Stomach (tissue), 9 donors: ENCODE results near the gene DNAJC8. TPM values are rescaled to one million over a fixed set of nuclear protein-coding genes. Genes with fewer than 3 reads are reported as not detected.

ENCODE experiments used
- DNase-seq, 2 donors: peaks; one replicate each; pipeline versions ENCODE4 v3.0.0 to v3.0.0-alpha.2; 2013 to 2019
- H3K27ac ChIP-seq, 5 donors: fragments of 200-600 bp in 4 of 5; sonication (generic) in 4 of 5; one replicate each; pipeline ENCODE4 v1.5.1; 2013 to 2019; ENCODE audit warnings: mild to moderate bottlenecking in 1 of 5, moderate library complexity in 1 of 5
- H3K27me3 ChIP-seq, 3 donors: fragments of 200-600 bp; sonication (generic); one replicate each; pipeline ENCODE4 v1.5.1; 2017 to 2019; ENCODE audit warnings: mixed run types in 1 of 3
- H3K36me3 ChIP-seq, 4 donors: fragments of 200-600 bp; sonication (generic); 1 replicate in 3 of 4; 2 replicates in 1 of 4; pipeline ENCODE4 v1.5.1; 2016 to 2019
- H3K4me1 ChIP-seq, 4 donors: fragments of 200-600 bp; sonication (generic); one replicate each; pipeline ENCODE4 v1.5.1; 2016 to 2019
- H3K4me3 ChIP-seq, 4 donors: fragments of 200-600 bp; sonication (generic) in 3 of 4; one replicate each; pipeline ENCODE4 v1.5.1; 2016 to 2019; ENCODE audit warnings: mild to moderate bottlenecking in 1 of 4
- H3K9me3 ChIP-seq, 4 donors: fragments of 200-600 bp; sonication (generic); one replicate each; pipeline ENCODE4 v1.5.1; 2016 to 2019
- CTCF ChIP-seq, 7 experiments: fragments of 450-650 bp in 4 of 7; fragments of 200-600 bp in 3 of 7; sonication (generic) in 3 of 7; IDR thresholded peaks; one replicate each; pipeline ENCODE4 v1.5.1; 2016 to 2019; ENCODE audit warnings: antibody characterized with exemption in 7 of 7, control low read depth in 2 of 7, mild to moderate bottlenecking in 1 of 7
- EP300 ChIP-seq: sonication (generic); formaldehyde crosslinking; IDR thresholded peaks from one replicate; pipeline ENCODE4 v1.6.1; 2017; ENCODE audit warnings: antibody characterized with exemption
- POLR2A ChIP-seq, 4 donors: fragments of 450-650 bp; IDR thresholded peaks; one replicate each; pipeline ENCODE4 v1.6.1; 2016; ENCODE audit warnings: antibody characterized with exemption in 4 of 4, control low read depth in 2 of 4, mild to moderate bottlenecking in 1 of 4, moderate library complexity in 1 of 4
- POLR2AphosphoS5 ChIP-seq, 3 donors: sonication (generic); formaldehyde crosslinking; IDR thresholded peaks; one replicate each; pipeline ENCODE4 v1.6.1; 2016; ENCODE audit warnings: antibody characterized with exemption in 3 of 3
- WGBS, 5 donors: extraction: QIAGEN DNeasy Blood & Tissue Kit in 3 of 5; methylation state at CpG; one replicate each; pipeline versions ENCODE4 v1.1.5 to v1.1.7; 2013 to 2018; 5-methylcytosine and 5-hydroxymethylcytosine counted together
- intact Hi-C: fragments of 100-400 bp; cut with DNase I; formaldehyde crosslinking; loops from one replicate; pipeline ENCODE4 v1.15.1; 2023; ENCODE audit warnings: low total_unique reads
- polyA plus RNA-seq, 3 donors: library from polyadenylated mRNA; stranded (reverse); fragments of 200-250 nt; gene quantifications; one replicate each; pipeline ENCODE4 v1.2.3, GENCODE V29; 2013
- total RNA-seq, 5 donors: library from RNA; depleted of rRNA; stranded (reverse); fragments of >200 nt; gene quantifications; one replicate each; pipeline versions ENCODE4 v1.1.0 to v1.2.3, GENCODE V29; 2014 to 2016
- donor health status: healthy with polysubstance abuse.
- donor health status: Bipolar disorder and iron deficiency.
- donor health status: healthy.

DNAJC8 gene
- total and polyA plus RNA-seq, 8 donors: 38.4 to 111 (median 74.4) TPM

- Histone ChIP-seq H3K27me3 (no peaks in the 10 kb centered on the region), H3K4me3 (no peak overlapping the region), H3K4me1 (peaks cover 13 to 62% (median 41%) of the 10 kb centered on the region in 4 donors), H3K36me3 (peaks cover 0 to 16% (median 10%) of the 10 kb centered on the region in 4 donors), H3K27ac (no peak overlapping the region), H3K9me3 (no peaks in the 10 kb centered on the region)
- TF ChIP-seq POLR2AphosphoS5 (IDR thresholded peaks at IDR 0.05) (no peak), CTCF (IDR thresholded peaks at IDR 0.05) (no peak), EP300 (no peak), POLR2A (IDR thresholded peaks at IDR 0.05) (no peak)
- intact Hi-C loops: loop anchor here (10.0 kb wide), 1 partner anchor 59 kb away; the partner anchor contains the start of gene MED18
- 88 to 93% (median 92%) methylated on average over 8 of the region's 8 CpGs for WGBS, 5 donors
- no peak for DNase-seq
Measured at GRCh38 chr1:28265577-28265976, 32.7 kb upstream of the DNAJC8 start.

GRCh38 chr1:28264897-28265296, 32.1 kb upstream of the DNAJC8 start:
- intact Hi-C loops: loop anchor here (10.0 kb wide), 1 partner anchor 60 kb away; the partner anchor contains the start of gene MED18
- no peak for DNase-seq

GRCh38 chr1:28260803-28261174, 28.0 kb upstream of the DNAJC8 start:
- Histone ChIP-seq H3K27ac (peak overlapping the region in 4 of 5 donors; percentile 89 to 96 (median 92)), H3K4me1 (peaks cover 14 to 60% (median 47%) of the 10 kb centered on the region in 4 donors), H3K27me3 (no peaks in the 10 kb centered on the region), H3K4me3 (peak overlapping the region; percentile 84 to 99 (median 92)), H3K36me3 (no peaks in the 10 kb centered on the region), H3K9me3 (no peaks in the 10 kb centered on the region)
- intact Hi-C loops: loop anchor here (10.0 kb wide), 1 partner anchor 64 kb away; the partner anchor contains the start of gene MED18
- 44 to 54% (median 48%) methylated on average over 7 of the region's 7 CpGs for WGBS, 5 donors
- no peak for DNase-seq
- TF ChIP-seq POLR2A (IDR thresholded peaks at IDR 0.05) (no peak), CTCF (IDR thresholded peaks at IDR 0.05) (no peak), EP300 (no peak)

More at GRCh38 chr1:28264897-28265296, 32.1 kb upstream of the DNAJC8 start:
- Histone ChIP-seq H3K4me1 (peaks cover 14 to 65% (median 44%) of the 10 kb centered on the region in 4 donors), H3K27ac (no peak overlapping the region), H3K36me3 (peaks cover 0 to 12% (median 3%) of the 10 kb centered on the region in 4 donors), H3K9me3 (no peaks in the 10 kb centered on the region), H3K4me3 (no peak overlapping the region), H3K27me3 (no peaks in the 10 kb centered on the region)
- WGBS, 5 donors: 83 to 97% (median 92%) methylated on average over 1 of the region's 1 CpG
- TF ChIP-seq EP300: no peak
- TF ChIP-seq POLR2AphosphoS5 (IDR thresholded peaks at IDR 0.05): no peak
- TF ChIP-seq POLR2A (IDR thresholded peaks at IDR 0.05): no peak
- TF ChIP-seq CTCF (IDR thresholded peaks at IDR 0.05): no peak

- no peak for TF ChIP-seq EP300
- TF ChIP-seq POLR2AphosphoS5 (IDR thresholded peaks at IDR 0.05): peak in 1 of 3 donors; percentile 14
- Histone ChIP-seq H3K4me1 (peaks cover 14 to 54% (median 44%) of the 10 kb centered on the region in 4 donors), H3K27ac (peak overlapping the region; percentile 89 to 96 (median 91)), H3K9me3 (no peaks in the 10 kb centered on the region), H3K4me3 (peak overlapping the region; percentile 84 to 99 (median 92)), H3K27me3 (no peaks in the 10 kb centered on the region), H3K36me3 (no peaks in the 10 kb centered on the region)
- intact Hi-C loops: loop anchor here (10.0 kb wide), 1 partner anchor 65 kb away; the partner anchor contains the start of gene MED18
- peak; percentile 75 to 93 for DNase-seq
- 1 to 2% (median 2%) methylated on average over 29 to 60 of the region's 66 CpGs for WGBS, 5 donors
Measured at GRCh38 chr1:28259934-28260802, 27.3 kb upstream of the DNAJC8 start.
